ENCODE data around the gene GABARAPL2.

Gene GABARAPL2

GRCh38 chr16:75555213-75555706 is 10.9 kb upstream of the GABARAPL2 start:
- DNase-seq (ENCODE audit: low read depth), result no peak

DNA sequence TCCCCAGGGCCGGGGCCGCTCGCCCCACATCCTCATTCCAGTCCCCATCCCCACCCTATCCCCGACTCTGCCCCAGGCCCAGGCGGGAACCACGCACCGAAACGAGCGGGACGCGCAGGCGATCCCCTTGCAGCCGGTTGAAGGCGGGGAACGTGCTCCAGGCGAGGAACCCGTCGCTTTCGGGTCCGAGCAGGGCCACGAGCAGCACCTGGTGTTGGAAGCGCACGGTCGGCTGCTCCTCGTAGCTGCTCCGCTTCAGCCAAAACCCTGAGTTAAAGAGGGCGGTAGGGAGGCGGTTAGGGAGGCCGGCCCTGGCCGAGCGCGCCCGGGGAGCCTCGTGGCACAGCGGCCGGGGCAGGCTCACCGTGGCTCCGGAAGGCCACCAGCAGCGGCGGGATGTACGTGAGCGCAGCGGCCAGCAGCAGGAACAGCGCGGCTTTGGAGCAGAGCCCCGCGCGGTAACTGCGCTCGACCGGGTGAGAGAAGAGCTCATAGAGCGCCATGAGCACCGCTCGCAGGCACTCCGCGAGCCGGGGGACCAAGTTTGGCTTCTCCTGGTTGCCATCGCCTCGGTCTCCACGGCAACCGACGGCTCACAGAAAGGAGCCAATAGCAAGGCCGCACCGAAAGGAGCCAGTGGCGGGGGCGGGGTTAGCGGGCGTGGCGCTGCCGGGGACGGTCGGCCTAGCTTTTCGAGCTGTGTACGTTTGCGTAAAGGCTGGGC is 10.3 kb upstream of the GABARAPL2 start, which contains the start of gene TMEM231:
Gene TMEM231 (minus strand): TSS at position 546 of the 724 bp plus-strand sequence. CDS start 43 bp downstream, at position 503.
- peak; percentile 97 for DNase-seq (ENCODE audit: low read depth)

DNA sequence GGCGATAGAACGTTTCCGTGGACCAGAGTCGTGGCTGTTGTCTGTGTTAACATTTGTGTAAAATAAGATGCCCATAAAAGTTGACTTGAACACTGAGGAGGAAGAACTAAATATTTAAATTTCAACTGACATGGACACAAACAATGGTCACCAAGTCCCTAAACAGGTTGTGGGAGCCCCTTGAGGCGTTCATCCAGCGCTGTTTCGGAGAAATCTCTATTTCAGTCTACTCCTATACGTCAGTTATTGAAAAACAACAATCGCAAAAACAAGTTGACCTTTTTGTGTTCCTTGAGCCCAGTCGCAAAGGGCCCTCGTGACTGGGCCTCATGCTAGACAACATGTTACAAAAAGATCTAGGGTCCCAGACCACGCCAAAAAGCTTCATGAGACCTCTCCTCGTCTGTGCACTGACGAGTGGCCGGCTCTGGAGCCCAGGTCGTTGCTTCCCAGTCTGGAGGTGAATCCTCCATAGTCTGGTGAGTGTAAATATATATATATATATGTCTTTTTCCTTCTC is 9.7 kb upstream of the GABARAPL2 start:
- no peak for DNase-seq (ENCODE audit: low read depth)

- DNase-seq (ENCODE audit: low read depth), result no peak
Measured at GRCh38 chr16:75558846-75559401, 7.3 kb upstream of the GABARAPL2 start.

DNA sequence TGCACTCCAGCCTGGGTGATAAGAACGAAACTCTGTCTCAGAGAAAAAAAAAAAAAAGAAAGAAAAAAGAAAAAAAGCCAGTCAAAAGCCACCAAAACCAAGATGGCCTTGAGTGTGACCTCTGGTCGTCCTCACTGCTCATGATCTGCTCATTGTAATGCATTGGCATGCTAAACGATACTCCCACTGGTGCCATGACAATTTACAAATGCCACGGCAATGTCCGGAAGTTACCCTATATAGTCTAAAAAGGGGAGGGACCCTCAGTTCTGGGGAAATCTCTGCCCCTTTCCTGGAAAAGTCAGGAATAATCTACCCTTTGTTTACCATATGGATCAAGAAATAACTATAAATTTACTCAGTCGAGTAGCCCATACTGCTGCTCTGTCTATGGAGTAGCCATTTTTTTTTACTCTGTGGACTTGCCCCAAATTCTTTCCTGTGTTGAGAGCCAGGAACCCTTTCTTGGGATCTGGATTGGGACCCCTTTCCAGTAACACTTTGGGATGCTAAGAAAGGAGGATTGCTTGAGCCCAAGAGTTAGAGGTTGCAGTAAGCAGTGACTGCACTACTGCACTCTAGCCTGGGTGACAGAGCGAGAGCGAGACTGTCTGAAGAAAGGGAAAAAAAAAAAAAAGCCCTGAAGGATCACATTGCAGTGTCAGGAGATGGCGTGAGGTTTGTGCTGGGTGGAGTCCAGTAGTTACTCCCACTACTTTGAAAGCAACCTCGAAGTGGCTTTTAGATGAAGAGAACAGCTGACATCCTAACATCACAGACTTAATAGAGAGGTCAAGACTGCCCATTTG is 6.4 kb upstream of the GABARAPL2 start:
- DNase-seq (ENCODE audit: low read depth), result no peak

DNA sequence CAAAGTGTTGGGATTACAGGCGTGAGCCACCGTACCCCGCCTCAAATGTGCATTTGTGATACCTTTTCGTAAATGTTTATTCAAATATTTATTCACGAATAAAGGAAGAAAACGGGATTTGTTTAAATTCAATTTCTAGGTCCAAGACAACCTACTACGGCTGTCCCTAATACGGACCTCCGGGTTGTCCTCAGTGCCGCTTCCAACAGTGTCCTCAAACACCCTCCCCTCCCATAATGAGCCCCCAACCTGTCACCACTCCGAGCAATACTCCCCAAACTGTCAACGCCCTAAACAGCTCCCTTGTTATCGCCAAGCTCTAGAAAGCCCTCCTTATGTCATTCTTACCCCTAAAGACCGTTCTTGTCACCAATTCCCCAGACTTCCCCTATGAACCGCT is 539 bp upstream of the GABARAPL2 start:
- no peak for DNase-seq (ENCODE audit: low read depth)

GRCh38 chr16:75566758-75567255 is 628 bp downstream of the GABARAPL2 start:
- no peak for DNase-seq (ENCODE audit: low read depth)

GRCh38 chr16:75567911-75568310 is 1.7 kb downstream of the GABARAPL2 start:
- DNase-seq (ENCODE audit: low read depth), result no peak

DNA sequence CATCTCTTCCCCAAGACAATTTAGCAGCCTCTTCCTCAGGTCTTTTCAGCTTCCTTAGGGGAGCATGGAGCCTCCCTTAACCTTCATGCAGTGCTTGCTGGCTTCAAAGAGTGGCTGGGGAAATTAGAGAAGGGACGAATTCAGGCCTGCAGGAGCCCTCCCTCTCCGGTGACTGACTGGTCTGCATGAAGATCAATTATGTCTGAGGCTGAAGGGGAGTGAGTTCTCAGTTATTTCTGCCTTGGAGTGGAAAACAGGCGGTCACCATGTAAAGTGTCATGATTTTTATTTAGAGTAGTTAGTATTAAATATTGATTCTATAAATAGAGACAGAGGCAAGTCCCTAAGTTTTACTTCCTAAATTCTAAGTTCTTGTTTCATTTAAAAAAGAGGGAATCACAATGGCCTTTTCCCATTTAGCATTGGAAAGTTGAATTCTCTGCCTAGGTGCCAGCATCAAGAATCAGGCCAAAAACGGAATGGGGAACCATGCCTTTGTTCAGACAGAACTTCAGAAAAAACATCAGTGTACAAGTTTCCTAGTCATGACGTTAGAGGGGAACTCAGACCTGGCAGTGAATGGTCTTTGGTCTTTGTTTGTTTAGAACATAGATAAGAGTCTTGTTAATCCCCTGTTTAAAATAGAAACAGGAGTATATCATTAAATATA is 4.4 kb downstream of the GABARAPL2 start:
- DNase-seq (ENCODE audit: low read depth), result no peak

GRCh38 chr16:75572864-75573542 is 6.8 kb downstream of the GABARAPL2 start:
- no peak for DNase-seq (ENCODE audit: low read depth)

GRCh38 chr16:75573955-75574354 is 7.8 kb downstream of the GABARAPL2 start:
- no peak for DNase-seq (ENCODE audit: low read depth)

DNA sequence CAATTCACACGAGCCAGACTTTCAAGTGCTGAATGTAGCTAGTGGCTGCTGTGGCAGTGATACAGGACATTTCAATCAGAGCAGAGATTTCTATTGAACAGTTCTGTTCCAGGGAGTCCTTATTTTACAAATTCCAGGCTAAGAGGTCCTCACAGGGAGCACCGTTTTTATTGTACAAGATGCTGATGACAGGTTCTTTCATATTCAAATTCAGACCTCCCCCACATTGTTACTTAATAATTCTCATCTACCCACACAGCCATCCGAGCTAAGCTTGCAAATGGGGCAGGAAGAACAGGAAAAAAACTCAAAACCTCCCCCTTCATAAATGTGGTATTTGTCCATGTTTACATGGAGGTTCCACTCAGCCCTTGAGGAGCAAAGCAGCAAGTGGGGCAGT is 9.8 kb downstream of the GABARAPL2 start:
- no peak for DNase-seq (ENCODE audit: low read depth)

DNA sequence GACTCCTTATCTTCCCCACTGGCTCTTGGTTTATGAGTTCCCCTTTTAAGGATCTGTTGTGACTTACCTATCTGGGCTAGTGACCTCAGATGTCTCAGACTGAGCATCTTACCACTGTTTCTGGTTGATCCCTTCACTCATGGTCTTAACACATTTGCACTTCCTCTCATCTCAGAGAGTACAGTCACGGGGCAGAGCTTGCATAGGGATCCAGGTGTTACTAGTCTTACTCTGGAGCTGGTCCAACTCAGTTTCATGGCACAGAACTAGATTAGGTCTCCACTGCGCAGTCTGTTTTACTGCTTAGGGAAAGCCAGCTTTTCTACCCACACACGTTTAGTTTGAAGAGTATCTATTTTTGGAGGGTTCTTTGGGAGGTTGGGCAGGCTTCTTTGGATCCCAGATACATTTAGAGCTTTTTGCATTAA is 10.2 kb downstream of the GABARAPL2 start:
- DNase-seq (ENCODE audit: low read depth), result no peak

- DNase-seq (ENCODE audit: low read depth), result no peak
Measured at GRCh38 chr16:75578212-75578611, 12.0 kb downstream of the GABARAPL2 start.

DNA sequence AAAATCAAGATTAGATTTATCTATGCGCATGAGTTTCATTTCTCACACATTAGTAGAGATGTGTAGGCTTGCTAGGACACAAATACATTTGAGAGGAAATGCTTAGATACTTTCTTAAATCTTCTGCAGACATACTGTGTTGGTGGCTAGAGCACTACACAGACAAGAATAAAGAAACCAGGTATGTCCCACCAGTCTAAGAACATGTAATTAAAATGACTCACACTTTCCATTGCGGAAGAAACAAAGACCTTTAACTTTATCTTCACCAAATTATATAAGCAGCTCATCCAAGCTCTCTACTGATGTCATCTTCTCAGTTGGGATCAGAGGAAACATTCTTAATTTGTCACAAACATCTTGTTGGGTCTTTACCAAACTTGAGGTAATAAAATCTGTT is 12.5 kb downstream of the GABARAPL2 start:
- DNase-seq (ENCODE audit: low read depth), result no peak

DNA sequence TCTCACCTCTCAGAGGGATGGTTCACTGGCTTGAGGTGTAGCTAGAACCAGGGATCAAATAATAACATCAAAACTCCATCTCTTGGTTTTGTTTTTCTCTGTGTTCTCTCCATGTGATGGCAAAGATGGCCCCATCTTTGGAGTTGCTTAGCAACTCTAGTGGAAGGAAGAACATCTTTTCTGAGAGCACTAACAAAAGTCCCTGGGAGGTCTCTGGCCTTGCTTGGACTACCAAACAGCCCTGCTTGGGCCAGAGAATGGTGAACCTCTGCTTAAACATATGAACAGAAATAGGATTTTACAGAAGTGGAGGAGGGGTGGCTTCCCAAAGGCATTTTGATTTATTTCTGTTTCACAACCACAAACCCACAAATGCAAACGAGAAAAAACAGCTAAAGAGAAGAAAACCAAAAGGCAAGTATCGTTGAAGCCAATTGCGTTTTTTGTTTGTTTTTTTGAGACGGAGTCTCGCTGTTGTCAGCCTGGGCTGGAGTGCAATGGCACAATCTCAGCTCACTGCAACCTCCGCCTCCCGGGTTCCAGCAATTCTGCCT is 13.2 kb downstream of the GABARAPL2 start:
- no peak for DNase-seq (ENCODE audit: low read depth)

GRCh38 chr16:75584108-75584507 is 17.9 kb downstream of the GABARAPL2 start:
- DNase-seq (ENCODE audit: low read depth), result no peak

GRCh38 chr16:75588716-75589115 is 22.5 kb downstream of the GABARAPL2 start:
- no peak for DNase-seq (ENCODE audit: low read depth)

DNA sequence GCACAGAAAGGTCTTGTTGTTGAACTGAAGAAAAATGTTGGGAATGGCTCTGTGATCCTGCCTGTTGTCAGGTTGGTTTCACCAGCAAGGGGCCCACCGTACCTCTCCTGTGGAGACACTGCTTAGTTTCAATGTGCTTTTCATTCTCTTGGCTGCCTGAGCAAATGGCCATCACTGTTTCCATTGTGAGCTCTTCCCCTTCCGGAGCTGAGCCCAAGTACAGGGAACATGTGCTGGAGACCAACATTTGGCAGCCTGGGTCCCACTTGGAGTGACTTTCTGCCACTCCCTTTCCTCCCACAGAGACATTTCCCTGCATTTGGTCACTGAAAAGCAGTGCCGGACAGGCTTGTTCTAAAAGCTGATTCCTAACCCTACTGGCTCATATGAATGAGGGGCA is 23.1 kb downstream of the GABARAPL2 start:
- DNase-seq (ENCODE audit: low read depth), result no peak

DNA sequence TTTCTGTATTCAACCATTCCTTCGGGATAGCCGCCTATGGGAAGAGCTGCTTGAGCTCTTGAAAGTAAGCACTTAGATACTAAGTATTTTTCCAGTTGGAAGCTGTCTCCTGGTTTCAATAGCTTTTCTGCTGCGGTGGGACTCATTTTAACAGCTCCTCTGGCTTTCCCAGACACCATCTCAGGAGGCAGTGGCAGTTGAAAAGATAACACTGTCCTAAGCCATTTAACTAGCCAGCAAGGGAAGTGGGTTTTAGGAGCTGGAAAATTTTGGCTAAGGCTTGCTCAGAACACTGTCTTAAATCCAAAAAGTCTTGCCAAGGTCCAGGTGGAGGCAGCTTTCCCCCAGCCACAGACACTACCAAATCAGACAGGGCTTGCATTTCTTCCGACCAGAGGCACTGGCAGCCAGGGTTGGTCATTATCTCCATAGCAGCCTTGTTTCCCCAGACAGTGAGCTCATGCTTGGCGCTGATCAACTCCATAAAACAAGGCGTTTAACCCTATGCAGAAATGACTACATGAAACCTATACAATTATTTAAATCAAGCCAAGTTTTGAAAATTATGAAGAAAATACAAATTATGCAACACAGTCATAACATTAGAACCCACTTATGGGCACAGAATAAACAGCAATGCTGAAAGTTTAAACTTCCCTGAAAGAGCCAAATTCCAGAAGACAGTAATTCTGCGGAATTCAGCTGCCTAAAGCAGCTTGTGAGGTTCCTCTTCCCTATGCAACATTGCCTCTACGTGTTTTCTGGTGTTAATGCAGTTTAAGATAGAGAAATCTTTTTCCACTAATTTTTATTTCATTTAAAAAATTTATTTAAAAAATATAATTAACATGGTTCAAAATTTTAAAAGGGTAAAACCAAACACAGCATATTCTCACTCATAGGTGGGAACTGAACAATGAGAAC is 25.0 kb downstream of the GABARAPL2 start:
- no peak for DNase-seq (ENCODE audit: low read depth)

Measured in activated T-cell treated with anti-CD3 and anti-CD28 coated beads for 1 hour (primary cell).